Measurements from ENCODE around the gene FLYWCH2.
"Not testable (repeated sequence)": the region's sequence is repeated elsewhere in the genome, so short reads cannot be mapped to it uniquely, and the experiment has no call there.

FLYWCH2 gene

GRCh38 chr16:2915196-2915929 is 32.3 kb downstream of the FLYWCH2 start:
- no peak for DNase-seq

- peak; percentile 56 for DNase-seq
Observed at GRCh38 chr16:2919511-2920255, 36.7 kb downstream of the FLYWCH2 start.

GRCh38 chr16:2923481-2923880 is 40.5 kb downstream of the FLYWCH2 start:
- no peak for DNase-seq

GRCh38 chr16:2924901-2925755 is 42.1 kb downstream of the FLYWCH2 start:
- DNase-seq, result peak; percentile 47

- DNase-seq, result no peak
Observed at GRCh38 chr16:2925951-2926649, 43.1 kb downstream of the FLYWCH2 start.

- DNase-seq, result no peak
Observed at GRCh38 chr16:2926650-2926999, 43.6 kb downstream of the FLYWCH2 start.

- DNase-seq, result peak; percentile 84
Observed at GRCh38 chr16:2927010-2927646, 44.1 kb downstream of the FLYWCH2 start.

GRCh38 chr16:2928151-2928550 is 45.1 kb downstream of the FLYWCH2 start:
- not testable (repeated sequence) for DNase-seq

GRCh38 chr16:2928796-2929195 is 45.8 kb downstream of the FLYWCH2 start:
- no peak for DNase-seq

GRCh38 chr16:2929693-2930092 is 46.7 kb downstream of the FLYWCH2 start:
- no peak for DNase-seq

- no peak for DNase-seq
Observed at GRCh38 chr16:2930236-2930635, 47.2 kb downstream of the FLYWCH2 start.

- DNase-seq, result not testable (repeated sequence)
Observed at GRCh38 chr16:2931231-2931914, 48.4 kb downstream of the FLYWCH2 start.

- DNase-seq, result no peak
Observed at GRCh38 chr16:2933136-2933535, 50.1 kb downstream of the FLYWCH2 start.

- DNase-seq, result no peak
Observed at GRCh38 chr16:2933701-2934100, 50.7 kb downstream of the FLYWCH2 start.

- DNase-seq, result no peak
Observed at GRCh38 chr16:2934450-2934849, 51.4 kb downstream of the FLYWCH2 start.

GRCh38 chr16:2936436-2937011 is 53.5 kb downstream of the FLYWCH2 start:
- no peak for DNase-seq

GRCh38 chr16:2937170-2937569 is 54.2 kb downstream of the FLYWCH2 start:
- DNase-seq, result no peak

GRCh38 chr16:2938206-2938605 is 55.2 kb downstream of the FLYWCH2 start:
- DNase-seq, result no peak

GRCh38 chr16:2939968-2940367 is 57.0 kb downstream of the FLYWCH2 start:
- no peak for DNase-seq

GRCh38 chr16:2942045-2942444 is 59.0 kb downstream of the FLYWCH2 start:
- no peak for DNase-seq

GRCh38 chr16:2943716-2944115 is 60.7 kb downstream of the FLYWCH2 start:
- not testable (repeated sequence) for DNase-seq
